Hepatic stellate cell (primary cell): ENCODE measurements around the gene ARHGAP19.
"Not testable (repeated sequence)": the region's sequence is repeated elsewhere in the genome, so short reads cannot be mapped to it uniquely, and the experiment has no call there.

Source experiments
- DNase-seq: peaks from one replicate; pipeline ENCODE4 v3.0.0; 2011; ENCODE audit warnings: low spot score

ARHGAP19 gene

GRCh38 chr10:97321032-97321803, 28.8 kb upstream of the ARHGAP19 start:
- DNase-seq = no peak

GRCh38 chr10:97320480-97321031, 28.1 kb upstream of the ARHGAP19 start:
- DNase-seq = no peak

- DNase-seq = peak; percentile 26
Measured at GRCh38 chr10:97319671-97320479, 27.4 kb upstream of the ARHGAP19 start.

- peak; percentile 83 for DNase-seq
Measured at GRCh38 chr10:97318772-97319651, 26.6 kb upstream of the ARHGAP19 start, which contains the start of gene FRAT1. FRAT1 (plus strand) TSS chr10:97319271; CDS start chr10:97319454, 183 bp downstream.

GRCh38 chr10:97314671-97315070, 22.2 kb upstream of the ARHGAP19 start:
- no peak for DNase-seq

GRCh38 chr10:97312897-97313296, 20.5 kb upstream of the ARHGAP19 start:
- no peak for DNase-seq

- DNase-seq = no peak
Measured at GRCh38 chr10:97311111-97311626, 18.7 kb upstream of the ARHGAP19 start.

GRCh38 chr10:97307866-97308780, 15.7 kb upstream of the ARHGAP19 start:
- no peak for DNase-seq

- DNase-seq = no peak
Measured at GRCh38 chr10:97307441-97307840, 15.0 kb upstream of the ARHGAP19 start.

- DNase-seq = no peak
Measured at GRCh38 chr10:97302088-97302791, 9.8 kb upstream of the ARHGAP19 start.

- no peak for DNase-seq
Measured at GRCh38 chr10:97300980-97301379, 8.5 kb upstream of the ARHGAP19 start.

- DNase-seq = no peak
Measured at GRCh38 chr10:97298223-97298571, 5.8 kb upstream of the ARHGAP19 start.

- no peak for DNase-seq
Measured at GRCh38 chr10:97297556-97298222, 5.3 kb upstream of the ARHGAP19 start.

GRCh38 chr10:97292862-97293198, 393 bp upstream of the ARHGAP19 start:
- no peak for DNase-seq

- peak; percentile 20 for DNase-seq
Measured at GRCh38 chr10:97291357-97292096, 910 bp downstream of the ARHGAP19 start.

GRCh38 chr10:97290576-97291356, 1.7 kb downstream of the ARHGAP19 start:
- DNase-seq = not testable (repeated sequence)

GRCh38 chr10:97290076-97290475, 2.4 kb downstream of the ARHGAP19 start:
- DNase-seq = not testable (repeated sequence)

- DNase-seq = no peak
Measured at GRCh38 chr10:97280783-97281182, 11.7 kb downstream of the ARHGAP19 start.
